ENCODE measurements around the gene MOSPD3.

DNA sequence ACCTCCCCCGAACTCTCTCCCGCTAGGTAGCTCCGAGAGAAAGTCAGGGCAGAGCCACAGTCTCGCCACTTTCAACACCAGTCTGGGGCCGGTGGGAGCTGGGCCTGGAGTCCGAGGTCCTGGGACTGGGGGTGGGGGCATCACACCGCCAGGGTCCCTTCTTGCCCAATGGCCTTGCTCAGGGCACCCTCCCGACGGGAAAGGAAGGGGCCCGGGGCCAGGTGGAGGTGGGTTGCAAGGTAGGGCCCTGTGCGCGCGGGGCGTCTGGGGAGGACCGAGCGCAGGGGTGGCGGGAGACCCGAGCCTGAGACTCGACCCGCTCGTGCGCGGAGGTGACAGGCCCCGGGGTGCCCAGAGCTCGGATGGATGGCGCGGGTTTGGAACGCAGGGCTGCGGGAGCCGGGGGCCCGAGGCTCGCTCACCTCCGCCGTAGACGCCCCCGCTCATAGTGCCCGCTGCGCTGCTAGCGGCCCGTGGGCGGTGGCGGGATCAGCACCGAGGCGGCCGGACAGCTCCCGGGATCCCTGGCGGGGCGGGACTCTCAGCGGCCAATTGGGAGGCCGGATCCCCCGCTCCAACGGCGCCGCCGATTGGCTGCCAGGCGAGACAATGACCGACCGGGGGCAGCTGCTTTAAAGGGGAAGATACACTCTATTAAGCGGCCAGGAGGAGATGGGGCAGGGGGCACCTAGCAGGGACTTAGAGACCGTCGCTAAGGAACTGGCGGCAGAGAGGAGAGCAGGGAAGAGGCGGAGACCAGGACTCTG, 43.8 kb downstream of the MOSPD3 start, which contains the start of gene ACTL6B:
- no peak for TF ChIP-seq CTCF (IDR thresholded peaks at IDR 0.05)
- no peak for TF ChIP-seq POLR2A (IDR thresholded peaks at IDR 0.05)
- no peak for TF ChIP-seq EP300 (IDR thresholded peaks at IDR 0.05)
